ENCODE measurements around the gene MAGI3. TPM values are rescaled to one million over a fixed set of nuclear protein-coding genes. Genes with fewer than 3 reads are reported as not detected.
A peak's percentile ranks its signal among the peaks of the same experiment; 100 is the strongest.

Gene MAGI3
- total RNA-seq (1 to 10 TPM; 2.9 to 7.1 (median 4.4) TPM), polyA plus RNA-seq (1 to 10 TPM in 2 of 3 donors, under 1 TPM in 1; 0.76 to 2.1 (median 1.1) TPM)
- long read RNA-seq, donor 1, full-length matches to known transcripts: 3 of 3 reads
- long read RNA-seq, donor 1, partial matches to known transcripts: 0 of 3 reads
- long read RNA-seq, donor 1, other reads (novel, unspliced or antisense): 0 of 3 reads
- long read RNA-seq, donor 2, partial matches to known transcripts: 0 of 3 reads
- long read RNA-seq, donor 2, other reads (novel, unspliced or antisense): 1 of 3 reads

- ATAC-seq: peak; percentile 97 to 99 (median 98)
- no peaks in the 10 kb centered on the region for H3K27me3 ChIP-seq (ENCODE audit: insufficient read depth in 3 of 3, low read length in 2 of 3)
Observed at GRCh38 chr1:113389953-113390834, at the start of gene MAGI3. Gene MAGI3, plus strand, starts transcription at chr1:113390515. Its CDS starts 519 bp downstream, at chr1:113391034.

GRCh38 chr1:113353580-113353979 lies 36.7 kb upstream of the MAGI3 start:
- no peak for ATAC-seq
- 62 to 66% (median 64%) methylated on average over 2 of the region's 2 CpGs for WGBS, 3 donors
- no peak for DNase-seq
- no peaks in the 10 kb centered on the region for H3K9me3 ChIP-seq
- no peak overlapping the region for H3K27ac ChIP-seq
- intact Hi-C loops (cut with DNase I): no loop called here
- no peaks in the 10 kb centered on the region for H3K4me1 ChIP-seq
- no peaks in the 10 kb centered on the region for H3K36me3 ChIP-seq (ENCODE audit: insufficient read depth in 1 of 2, low read depth in 1 of 2)
- TF ChIP-seq CTCF (IDR thresholded peaks at IDR 0.05): no peak
- no peak overlapping the region for H3K4me3 ChIP-seq
- H3K27me3 ChIP-seq (ENCODE audit: insufficient read depth in 3 of 3, low read length in 2 of 3): no peaks in the 10 kb centered on the region

More at GRCh38 chr1:113389953-113390834, at the start of gene MAGI3:
- peak; percentile 98 for DNase-seq
- peak within 1 kb of the TSS; percentile 87 for H3K4me3 ChIP-seq
- peaks cover 4% of the 10 kb centered on the region for H3K9me3 ChIP-seq
- 0 to 1% (median 0%) methylated on average over 70 to 89 of the region's 89 CpGs for WGBS, 3 donors
- TF ChIP-seq CTCF (IDR thresholded peaks at IDR 0.05): no peak
- H3K27ac ChIP-seq: peak within 1 kb of the TSS; percentile 73
- H3K4me1 ChIP-seq: peaks cover 10% of the 10 kb centered on the region
- intact Hi-C loops (cut with DNase I): loop anchor here in 1 of 2 donors (10.0 kb wide), 1 partner anchor 285 kb away; no protein-coding TSS in a partner anchor
- H3K36me3 ChIP-seq (ENCODE audit: insufficient read depth in 1 of 2, low read depth in 1 of 2): no peaks in the 10 kb centered on the region

- intact Hi-C loops (cut with DNase I): no loop called here
- no peak for TF ChIP-seq CTCF (IDR thresholded peaks at IDR 0.05)
- no peak overlapping the region for H3K4me3 ChIP-seq
- no peaks in the 10 kb centered on the region for H3K9me3 ChIP-seq
- H3K27ac ChIP-seq: no peak overlapping the region
- H3K27me3 ChIP-seq (ENCODE audit: insufficient read depth in 3 of 3, low read length in 2 of 3): no peaks in the 10 kb centered on the region
- no peaks in the 10 kb centered on the region for H3K4me1 ChIP-seq
- no peak for DNase-seq
- no peak for ATAC-seq
- WGBS, 3 donors: 44 to 55% (median 52%) methylated on average over 3 of the region's 3 CpGs
- H3K36me3 ChIP-seq (ENCODE audit: insufficient read depth in 1 of 2, low read depth in 1 of 2): no peaks in the 10 kb centered on the region
Observed at GRCh38 chr1:113363935-113364334, 26.4 kb upstream of the MAGI3 start.

- H3K27ac ChIP-seq: no peak overlapping the region
- H3K4me1 ChIP-seq: no peaks in the 10 kb centered on the region
- H3K4me3 ChIP-seq: no peak overlapping the region
- intact Hi-C loops (cut with DNase I): no loop called here
- H3K9me3 ChIP-seq: no peaks in the 10 kb centered on the region
- no peak for TF ChIP-seq CTCF (IDR thresholded peaks at IDR 0.05)
- no peak for DNase-seq
- H3K36me3 ChIP-seq (ENCODE audit: insufficient read depth in 1 of 2, low read depth in 1 of 2): no peaks in the 10 kb centered on the region
- no peak for ATAC-seq
- H3K27me3 ChIP-seq (ENCODE audit: insufficient read depth in 3 of 3, low read length in 2 of 3): no peaks in the 10 kb centered on the region
Observed at GRCh38 chr1:113369040-113369439, 21.3 kb upstream of the MAGI3 start.
